T-helper 2 cell treated with Interferon-gamma antibody and Interleukin-4, amounts not matched to agents 5 μg/mL and 100 μg/mL, for 36 hours (primary cell): ENCODE data around the gene SLC35F1.
"Not testable (repeated sequence)": the region's sequence is repeated elsewhere in the genome, so short reads cannot be mapped to it uniquely, and the experiment has no call there.

Source experiments
- DNase-seq: peaks from one replicate; pipeline ENCODE4 v3.0.0; 2021; ENCODE audit warnings: low spot score
- H3K27ac Mint-ChIP-seq: one replicate; pipeline ENCODE4 v1.8.0; 2021; ENCODE audit warnings: mild to moderate bottlenecking, mixed read lengths
- H3K27me3 Mint-ChIP-seq: one replicate; pipeline ENCODE4 v1.8.0; 2021; ENCODE audit warnings: low read depth, mixed read lengths
- H3K36me3 Mint-ChIP-seq: one replicate; pipeline ENCODE4 v1.8.0; 2021; ENCODE audit warnings: low read depth, mixed read lengths
- H3K4me1 Mint-ChIP-seq: one replicate; pipeline ENCODE4 v1.8.0; 2021; ENCODE audit warnings: low read depth, mixed read lengths
- H3K4me3 Mint-ChIP-seq: one replicate; pipeline ENCODE4 v1.8.0; 2022; ENCODE audit warnings: mild to moderate bottlenecking, moderate library complexity, mixed read lengths
- H3K9me3 Mint-ChIP-seq: one replicate; pipeline ENCODE4 v1.8.0; 2021; ENCODE audit warnings: mixed read lengths

Gene SLC35F1

DNA sequence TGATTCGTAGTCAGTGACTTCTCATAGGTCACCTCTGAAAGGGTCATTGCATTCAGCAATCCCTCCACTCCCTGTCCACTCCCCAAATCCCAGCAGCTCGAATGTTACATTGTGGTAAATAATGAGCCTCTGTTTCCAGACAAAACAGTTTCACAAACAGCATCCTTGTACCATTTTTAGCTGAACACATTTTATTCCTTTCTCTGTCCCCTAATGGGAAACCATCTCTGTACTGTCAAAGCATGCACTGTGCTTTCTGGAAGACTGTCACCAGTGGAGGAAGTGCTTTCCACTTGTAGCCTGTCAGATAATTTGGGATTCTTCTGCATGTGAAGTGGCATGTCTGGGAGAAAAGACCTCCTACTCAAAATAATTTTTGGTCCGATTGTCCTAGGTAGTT is 82.0 kb downstream of the SLC35F1 start:
- H3K4me1 Mint-ChIP-seq: no peaks in the 10 kb centered on the region
- DNase-seq: no peak
- no peak overlapping the region for H3K27ac Mint-ChIP-seq
- no peaks in the 10 kb centered on the region for H3K36me3 Mint-ChIP-seq
- H3K9me3 Mint-ChIP-seq: no peaks in the 10 kb centered on the region
- no peak overlapping the region for H3K4me3 Mint-ChIP-seq
- H3K27me3 Mint-ChIP-seq: no peaks in the 10 kb centered on the region

DNA sequence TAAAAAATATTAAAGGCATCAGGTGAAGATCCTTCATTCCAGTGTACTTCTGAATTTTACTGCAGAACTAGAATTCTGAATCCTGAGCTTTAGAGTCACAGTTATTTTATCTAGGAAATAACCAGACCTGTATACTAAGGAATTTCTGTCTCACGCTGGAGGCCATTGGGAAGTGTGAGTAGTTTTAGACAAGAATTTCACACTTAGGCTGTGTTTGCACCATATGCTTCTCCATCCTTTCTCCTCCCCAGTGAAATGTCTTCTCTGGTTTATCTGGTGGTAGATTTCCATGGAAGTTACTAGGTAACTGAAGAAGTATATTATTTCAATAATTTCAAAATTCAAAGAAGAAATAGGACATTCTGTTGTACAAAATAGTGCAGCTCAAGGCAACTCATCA is 83.1 kb downstream of the SLC35F1 start:
- Mint-ChIP-seq H3K36me3 (no peaks in the 10 kb centered on the region), H3K9me3 (no peaks in the 10 kb centered on the region), H3K4me3 (no peak overlapping the region), H3K27ac (no peak overlapping the region), H3K27me3 (no peaks in the 10 kb centered on the region), H3K4me1 (no peaks in the 10 kb centered on the region)
- no peak for DNase-seq

GRCh38 chr6:117992856-117993255 is 85.8 kb downstream of the SLC35F1 start:
- no peaks in the 10 kb centered on the region for H3K9me3 Mint-ChIP-seq
- no peaks in the 10 kb centered on the region for H3K4me1 Mint-ChIP-seq
- H3K36me3 Mint-ChIP-seq: no peaks in the 10 kb centered on the region
- H3K27ac Mint-ChIP-seq: no peak overlapping the region
- DNase-seq: no peak
- H3K4me3 Mint-ChIP-seq: no peak overlapping the region
- H3K27me3 Mint-ChIP-seq: no peaks in the 10 kb centered on the region

DNA sequence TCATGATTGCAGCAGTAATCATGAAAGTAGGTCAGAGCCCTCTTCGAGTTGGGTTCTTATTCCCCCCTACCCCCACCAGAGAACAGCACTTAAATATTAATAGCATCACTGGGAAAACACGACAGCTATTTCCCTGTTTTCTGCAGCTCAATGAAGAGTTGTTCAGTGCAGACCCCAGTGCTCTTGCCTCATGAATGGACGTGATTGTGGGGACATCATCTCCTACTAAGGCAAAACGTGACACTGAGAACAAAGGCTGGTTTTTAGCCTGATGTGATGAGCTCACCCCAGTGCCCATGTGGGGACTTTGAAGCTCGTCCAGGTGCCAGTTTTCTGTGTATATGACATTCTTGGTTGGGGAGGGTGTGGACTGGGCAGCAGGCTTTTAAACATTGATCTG is 105.9 kb downstream of the SLC35F1 start:
- H3K27me3 Mint-ChIP-seq: no peaks in the 10 kb centered on the region

GRCh38 chr6:118016532-118016931 is 109.5 kb downstream of the SLC35F1 start:
- Mint-ChIP-seq H3K27ac (no peak overlapping the region), H3K4me1 (no peaks in the 10 kb centered on the region), H3K4me3 (no peak overlapping the region), H3K36me3 (no peaks in the 10 kb centered on the region), H3K27me3 (no peaks in the 10 kb centered on the region), H3K9me3 (no peaks in the 10 kb centered on the region)
- DNase-seq: no peak

More for the DNA sequence above, 105.9 kb downstream of the SLC35F1 start:
- no peak overlapping the region for H3K4me3 Mint-ChIP-seq
- H3K36me3 Mint-ChIP-seq: no peaks in the 10 kb centered on the region
- DNase-seq: no peak
- H3K27ac Mint-ChIP-seq: no peak overlapping the region
- H3K9me3 Mint-ChIP-seq: peaks cover 10% of the 10 kb centered on the region
- no peaks in the 10 kb centered on the region for H3K4me1 Mint-ChIP-seq

GRCh38 chr6:118017301-118017848 is 110.3 kb downstream of the SLC35F1 start:
- no peaks in the 10 kb centered on the region for H3K36me3 Mint-ChIP-seq
- no peaks in the 10 kb centered on the region for H3K4me1 Mint-ChIP-seq
- H3K9me3 Mint-ChIP-seq: no peaks in the 10 kb centered on the region
- no peaks in the 10 kb centered on the region for H3K27me3 Mint-ChIP-seq
- DNase-seq: no peak
- H3K4me3 Mint-ChIP-seq: no peak overlapping the region
- H3K27ac Mint-ChIP-seq: no peak overlapping the region

DNA sequence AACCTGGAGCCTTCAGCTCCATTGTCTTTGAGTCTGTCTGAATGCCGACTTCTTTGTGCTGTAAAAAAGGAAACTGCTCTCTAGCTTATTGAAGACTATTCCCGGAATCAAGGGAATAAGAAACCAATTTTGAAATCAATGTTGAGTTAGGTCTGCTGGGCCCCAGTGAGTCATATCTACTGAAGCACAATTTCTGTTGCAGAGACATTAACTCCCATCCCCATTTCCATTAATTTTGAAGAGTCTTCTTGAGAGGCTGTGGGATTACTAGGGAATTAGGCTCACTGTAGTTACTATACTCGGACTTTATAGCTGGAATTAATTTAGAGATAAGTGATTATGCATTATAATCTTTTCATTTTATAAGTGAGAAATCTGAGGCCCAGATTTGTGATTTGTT is 116.7 kb downstream of the SLC35F1 start:
- Mint-ChIP-seq H3K27me3 (no peaks in the 10 kb centered on the region), H3K27ac (no peak overlapping the region), H3K36me3 (no peaks in the 10 kb centered on the region), H3K4me3 (no peak overlapping the region), H3K4me1 (no peaks in the 10 kb centered on the region), H3K9me3 (no peaks in the 10 kb centered on the region)
- no peak for DNase-seq

- no peak for DNase-seq
- Mint-ChIP-seq H3K36me3 (no peaks in the 10 kb centered on the region), H3K27ac (no peak overlapping the region), H3K9me3 (no peaks in the 10 kb centered on the region), H3K4me3 (no peak overlapping the region), H3K27me3 (no peaks in the 10 kb centered on the region), H3K4me1 (no peaks in the 10 kb centered on the region)
Measured at GRCh38 chr6:118029967-118030366, 122.9 kb downstream of the SLC35F1 start.

DNA sequence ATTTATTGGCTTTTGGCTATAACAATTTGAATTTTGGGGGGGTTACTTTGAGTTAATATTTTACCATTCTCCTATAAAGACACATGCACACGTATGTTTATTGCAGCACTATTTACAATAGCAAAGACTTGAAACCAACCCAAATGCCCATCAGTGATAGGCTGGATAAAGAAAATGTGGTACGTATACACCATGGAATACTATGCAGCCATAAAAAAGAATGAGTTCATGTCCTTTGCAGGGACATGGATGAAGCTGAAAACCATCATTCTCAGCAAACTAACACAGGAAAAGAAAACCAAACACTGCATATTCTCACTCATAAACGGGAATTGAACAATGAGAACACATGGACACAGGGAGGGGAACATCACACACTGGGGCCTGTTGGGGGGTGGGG is 130.4 kb downstream of the SLC35F1 start:
- H3K4me1 Mint-ChIP-seq, H3K27ac Mint-ChIP-seq, H3K9me3 Mint-ChIP-seq, H3K36me3 Mint-ChIP-seq, H3K27me3 Mint-ChIP-seq, H3K4me3 Mint-ChIP-seq, DNase-seq: not testable (repeated sequence)

- Mint-ChIP-seq H3K36me3 (no peaks in the 10 kb centered on the region), H3K27ac (no peak overlapping the region), H3K9me3 (no peaks in the 10 kb centered on the region), H3K4me1 (no peaks in the 10 kb centered on the region), H3K4me3 (no peak overlapping the region), H3K27me3 (no peaks in the 10 kb centered on the region)
- no peak for DNase-seq
Measured at GRCh38 chr6:118042855-118043254, 135.8 kb downstream of the SLC35F1 start.

DNA sequence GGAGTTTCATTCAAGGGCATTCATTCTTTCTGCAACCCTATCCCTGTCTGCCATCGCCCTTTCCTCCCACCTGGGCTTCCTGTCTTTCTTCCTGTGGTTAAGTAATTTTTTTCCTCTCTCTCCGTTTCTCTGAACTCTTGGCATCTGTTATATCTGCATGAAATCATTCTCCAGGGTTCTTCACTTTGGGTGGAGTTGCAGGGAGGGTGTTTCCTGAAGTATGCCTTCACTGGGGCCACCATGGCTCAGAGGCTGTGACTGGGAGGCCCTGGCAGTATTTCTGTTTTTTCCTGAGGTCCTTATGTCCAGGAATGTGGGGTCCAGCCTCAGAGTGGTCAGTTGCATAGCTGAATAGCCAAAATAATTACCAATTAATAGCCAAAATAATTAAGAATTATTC is 137.2 kb downstream of the SLC35F1 start:
- H3K36me3 Mint-ChIP-seq: no peaks in the 10 kb centered on the region
- DNase-seq: no peak
- H3K27ac Mint-ChIP-seq: no peak overlapping the region
- no peaks in the 10 kb centered on the region for H3K27me3 Mint-ChIP-seq
- no peak overlapping the region for H3K4me3 Mint-ChIP-seq
- no peaks in the 10 kb centered on the region for H3K9me3 Mint-ChIP-seq
- H3K4me1 Mint-ChIP-seq: no peaks in the 10 kb centered on the region

DNA sequence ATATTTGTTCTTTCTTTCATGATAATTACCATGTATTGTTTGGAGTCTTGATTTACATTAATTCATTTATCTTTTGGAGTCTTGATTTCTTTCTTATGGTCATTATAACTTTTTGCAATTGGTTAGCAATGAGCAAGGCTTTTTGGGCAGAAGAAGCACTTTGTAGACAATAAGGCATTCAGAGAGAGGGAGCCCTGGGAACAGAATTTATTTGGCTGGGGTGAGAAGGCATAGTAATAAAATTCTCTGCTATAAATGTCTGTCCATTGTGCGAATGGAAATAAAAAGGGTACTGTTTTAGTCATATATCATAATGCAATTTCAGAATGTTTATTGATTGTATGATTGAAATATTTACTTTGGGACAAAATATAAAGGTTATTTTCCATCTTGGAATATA is 147.0 kb downstream of the SLC35F1 start:
- Mint-ChIP-seq H3K4me1 (no peaks in the 10 kb centered on the region), H3K27ac (no peak overlapping the region)

DNA sequence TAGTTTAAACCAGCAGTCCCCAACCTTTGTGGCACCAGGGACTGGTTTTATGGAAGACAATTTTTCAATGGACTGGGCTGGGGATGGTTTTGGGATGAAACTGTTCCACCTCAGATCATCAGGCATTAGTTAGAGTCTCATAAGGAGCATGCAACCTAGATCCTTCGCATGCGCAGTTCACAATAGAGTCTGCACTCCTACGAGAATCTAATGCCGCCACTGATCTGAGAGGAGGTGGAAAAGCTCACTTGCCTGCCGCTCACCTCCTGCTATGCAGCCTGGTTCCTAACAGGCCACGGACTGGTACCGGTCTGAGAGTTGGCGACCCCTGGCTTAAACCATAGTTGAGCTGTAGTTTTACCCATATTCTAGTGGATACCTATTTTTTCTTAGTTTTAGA is 154.6 kb downstream of the SLC35F1 start:
- no peak for DNase-seq
- H3K4me1 Mint-ChIP-seq: no peaks in the 10 kb centered on the region
- no peaks in the 10 kb centered on the region for H3K36me3 Mint-ChIP-seq
- no peak overlapping the region for H3K27ac Mint-ChIP-seq
- H3K4me3 Mint-ChIP-seq: no peak overlapping the region
- H3K9me3 Mint-ChIP-seq: no peaks in the 10 kb centered on the region
- no peaks in the 10 kb centered on the region for H3K27me3 Mint-ChIP-seq

More for the DNA sequence above, 147.0 kb downstream of the SLC35F1 start:
- H3K27me3 Mint-ChIP-seq: no peaks in the 10 kb centered on the region
- H3K36me3 Mint-ChIP-seq: no peaks in the 10 kb centered on the region
- H3K4me3 Mint-ChIP-seq: no peak overlapping the region
- H3K9me3 Mint-ChIP-seq: no peaks in the 10 kb centered on the region
- DNase-seq: no peak

DNA sequence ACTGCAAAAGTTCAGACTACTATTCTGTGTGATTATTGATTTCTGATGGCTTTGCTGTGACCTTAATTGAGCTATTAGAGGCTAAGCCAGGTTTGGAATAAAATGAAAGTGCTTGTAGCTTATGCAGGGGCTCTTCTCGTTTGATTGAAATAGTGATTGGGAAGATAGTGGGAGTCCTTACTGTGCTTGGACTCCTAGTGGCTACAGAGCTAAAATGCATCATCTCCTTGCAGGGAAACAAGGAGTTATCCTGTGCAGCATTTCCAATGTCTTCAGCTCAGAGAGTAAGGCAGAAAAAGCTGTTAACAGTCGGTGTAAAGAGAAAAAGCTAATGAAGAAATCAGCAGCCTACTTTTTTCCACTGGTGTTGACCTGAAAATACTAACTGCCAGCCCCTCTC is 173.5 kb downstream of the SLC35F1 start:
- Mint-ChIP-seq H3K4me3 (no peak overlapping the region), H3K36me3 (no peaks in the 10 kb centered on the region), H3K9me3 (no peaks in the 10 kb centered on the region), H3K27ac (no peak overlapping the region), H3K27me3 (no peaks in the 10 kb centered on the region), H3K4me1 (no peaks in the 10 kb centered on the region)
- DNase-seq: no peak

DNA sequence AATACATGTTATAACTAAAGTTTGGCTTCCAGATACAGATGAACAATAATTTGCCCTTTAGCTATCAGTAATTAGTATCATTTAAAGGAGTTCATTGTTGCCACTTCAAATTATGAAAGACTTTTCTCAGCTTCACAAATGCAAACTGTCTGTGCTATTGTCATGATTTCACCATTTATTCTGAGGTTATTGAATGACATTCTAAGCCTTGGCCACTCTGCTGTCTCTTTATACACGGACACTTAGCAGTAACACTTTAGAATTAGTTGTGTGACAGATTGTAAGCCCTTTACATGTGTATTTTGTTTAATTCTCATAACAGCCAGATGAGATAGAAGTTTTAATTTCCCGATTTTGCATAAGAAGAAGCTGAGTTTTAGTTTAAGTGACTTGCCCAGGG is 176.6 kb downstream of the SLC35F1 start:
- Mint-ChIP-seq H3K27me3 (no peaks in the 10 kb centered on the region), H3K4me1 (no peaks in the 10 kb centered on the region), H3K27ac (no peak overlapping the region)

More for the DNA sequence above, 176.6 kb downstream of the SLC35F1 start:
- Mint-ChIP-seq H3K9me3 (no peaks in the 10 kb centered on the region), H3K36me3 (no peaks in the 10 kb centered on the region), H3K4me3 (no peak overlapping the region)
- no peak for DNase-seq
